Ishikawa (cell line): Measurements from ENCODE around the gene CRYBB1.
A peak's percentile ranks its signal among the peaks of the same experiment; 100 is the strongest.

Source experiments
- CEBPB ChIP-seq: IDR thresholded peaks from 2 replicates; pipeline ENCODE4 v1.6.1; 2012
- CREB1 ChIP-seq: IDR thresholded peaks from 2 replicates; pipeline ENCODE4 v1.6.1; 2012; ENCODE audit warnings: low read depth
- EGR1 ChIP-seq: IDR thresholded peaks from 2 replicates; pipeline ENCODE4 v1.6.1; 2012
- EP300 ChIP-seq: IDR thresholded peaks from 2 replicates; pipeline ENCODE4 v1.6.1; 2012; ENCODE audit warnings: borderline replicate concordance
- FOXM1 ChIP-seq: IDR thresholded peaks from 2 replicates; pipeline ENCODE4 v1.6.1; 2012; ENCODE audit warnings: low read depth, borderline replicate concordance
- NFIC ChIP-seq: IDR thresholded peaks from 2 replicates; pipeline ENCODE4 v1.6.1; 2012
- RAD21 ChIP-seq: IDR thresholded peaks from 2 replicates; pipeline ENCODE4 v1.6.1; 2012; ENCODE audit warnings: low read depth
- TAF1 ChIP-seq: IDR thresholded peaks from 2 replicates; pipeline ENCODE4 v1.6.1; 2012; ENCODE audit warnings: low read depth, mild to moderate bottlenecking
- TCF12 ChIP-seq: IDR thresholded peaks from 2 replicates; pipeline ENCODE4 v1.6.1; 2012; ENCODE audit warnings: low read depth
- TEAD4 ChIP-seq: IDR thresholded peaks from 2 replicates; pipeline ENCODE4 v1.6.1; 2012
- USF1 ChIP-seq: IDR thresholded peaks from 2 replicates; pipeline ENCODE4 v1.6.1; 2012
- YY1 ChIP-seq: IDR thresholded peaks from 2 replicates; pipeline ENCODE4 v1.6.1; 2012; ENCODE audit warnings: low read depth
- ZBTB7A ChIP-seq: IDR thresholded peaks from 2 replicates; pipeline ENCODE4 v1.6.1; 2012; ENCODE audit warnings: low read depth
- TF ChIP-seq, protein P1 (sequence below): IDR thresholded peaks from 2 replicates; pipeline ENCODE4 v1.6.1; 2012
- TF ChIP-seq, protein P2 (sequence below): IDR thresholded peaks from 2 replicates; pipeline ENCODE4 v1.6.1; 2012; ENCODE audit warnings: low read depth, mild to moderate bottlenecking

Gene CRYBB1

DNA sequence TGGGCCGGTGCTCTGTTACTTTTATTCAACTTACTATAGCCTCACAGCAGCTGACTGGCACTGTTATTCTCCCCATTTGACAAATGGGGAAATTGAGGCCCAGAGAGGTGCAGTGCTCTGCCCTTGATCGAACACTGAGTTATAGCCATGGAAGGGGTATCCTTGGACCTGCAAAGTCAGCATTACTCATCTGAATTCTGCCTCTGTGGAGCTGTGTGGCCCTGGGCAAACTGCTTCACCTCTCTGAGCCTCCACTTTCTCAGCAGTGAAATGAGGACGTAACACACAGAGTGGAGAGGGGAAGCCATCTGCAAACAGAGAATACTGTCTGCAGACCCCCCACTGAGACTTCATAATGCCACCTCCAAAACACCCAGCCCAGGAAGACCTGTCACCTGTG lies 53.2 kb downstream of the CRYBB1 start:
- TF ChIP-seq EGR1 (no peak), YY1 (no peak), CEBPB (no peak), TCF12 (no peak), NFIC (no peak), ZBTB7A (no peak), EP300 (no peak), USF1 (no peak), FOXM1 (no peak), RAD21 (no peak), TEAD4 (no peak), TAF1 (no peak), CREB1 (no peak)
- TF ChIP-seq, protein P1, sequence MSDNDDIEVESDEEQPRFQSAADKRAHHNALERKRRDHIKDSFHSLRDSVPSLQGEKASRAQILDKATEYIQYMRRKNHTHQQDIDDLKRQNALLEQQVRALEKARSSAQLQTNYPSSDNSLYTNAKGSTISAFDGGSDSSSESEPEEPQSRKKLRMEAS = no peak
- TF ChIP-seq, protein P2, sequence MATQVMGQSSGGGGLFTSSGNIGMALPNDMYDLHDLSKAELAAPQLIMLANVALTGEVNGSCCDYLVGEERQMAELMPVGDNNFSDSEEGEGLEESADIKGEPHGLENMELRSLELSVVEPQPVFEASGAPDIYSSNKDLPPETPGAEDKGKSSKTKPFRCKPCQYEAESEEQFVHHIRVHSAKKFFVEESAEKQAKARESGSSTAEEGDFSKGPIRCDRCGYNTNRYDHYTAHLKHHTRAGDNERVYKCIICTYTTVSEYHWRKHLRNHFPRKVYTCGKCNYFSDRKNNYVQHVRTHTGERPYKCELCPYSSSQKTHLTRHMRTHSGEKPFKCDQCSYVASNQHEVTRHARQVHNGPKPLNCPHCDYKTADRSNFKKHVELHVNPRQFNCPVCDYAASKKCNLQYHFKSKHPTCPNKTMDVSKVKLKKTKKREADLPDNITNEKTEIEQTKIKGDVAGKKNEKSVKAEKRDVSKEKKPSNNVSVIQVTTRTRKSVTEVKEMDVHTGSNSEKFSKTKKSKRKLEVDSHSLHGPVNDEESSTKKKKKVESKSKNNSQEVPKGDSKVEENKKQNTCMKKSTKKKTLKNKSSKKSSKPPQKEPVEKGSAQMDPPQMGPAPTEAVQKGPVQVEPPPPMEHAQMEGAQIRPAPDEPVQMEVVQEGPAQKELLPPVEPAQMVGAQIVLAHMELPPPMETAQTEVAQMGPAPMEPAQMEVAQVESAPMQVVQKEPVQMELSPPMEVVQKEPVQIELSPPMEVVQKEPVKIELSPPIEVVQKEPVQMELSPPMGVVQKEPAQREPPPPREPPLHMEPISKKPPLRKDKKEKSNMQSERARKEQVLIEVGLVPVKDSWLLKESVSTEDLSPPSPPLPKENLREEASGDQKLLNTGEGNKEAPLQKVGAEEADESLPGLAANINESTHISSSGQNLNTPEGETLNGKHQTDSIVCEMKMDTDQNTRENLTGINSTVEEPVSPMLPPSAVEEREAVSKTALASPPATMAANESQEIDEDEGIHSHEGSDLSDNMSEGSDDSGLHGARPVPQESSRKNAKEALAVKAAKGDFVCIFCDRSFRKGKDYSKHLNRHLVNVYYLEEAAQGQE = no peak

- TF ChIP-seq, protein P1 = no peak
- no peak for TF ChIP-seq EGR1
- TF ChIP-seq, protein P2 = no peak
- TF ChIP-seq TCF12 = no peak
- no peak for TF ChIP-seq RAD21
- no peak for TF ChIP-seq FOXM1
- TF ChIP-seq CREB1 = no peak
- no peak for TF ChIP-seq NFIC
- TF ChIP-seq YY1 = no peak
- TF ChIP-seq CEBPB = no peak
- no peak for TF ChIP-seq ZBTB7A
- no peak for TF ChIP-seq TAF1
These were observed 53.6 kb downstream of the CRYBB1 start for GRCh38 chr22:26564181-26564580.

DNA sequence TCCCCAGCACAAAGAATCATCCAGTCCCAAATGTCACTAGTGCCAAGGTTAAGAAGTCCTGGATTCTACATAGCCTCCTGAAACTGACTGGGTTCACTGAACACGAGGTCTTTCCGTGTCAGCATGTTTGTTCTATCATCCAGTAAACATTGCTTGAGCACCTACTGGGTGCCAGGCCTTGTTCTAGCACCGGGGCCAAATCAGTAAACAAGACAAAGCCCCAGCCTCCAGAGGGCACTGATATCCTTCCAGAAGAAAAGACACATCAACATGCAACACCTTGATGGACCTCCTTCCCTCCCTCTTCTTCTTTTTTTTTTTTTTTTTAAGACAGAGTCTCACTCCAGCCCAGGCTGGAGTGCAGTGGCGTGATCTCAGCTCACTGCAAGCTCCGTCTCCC lies 54.8 kb downstream of the CRYBB1 start:
- TF ChIP-seq, protein P2 = no peak
- peak; percentile 30 for TF ChIP-seq RAD21

DNA sequence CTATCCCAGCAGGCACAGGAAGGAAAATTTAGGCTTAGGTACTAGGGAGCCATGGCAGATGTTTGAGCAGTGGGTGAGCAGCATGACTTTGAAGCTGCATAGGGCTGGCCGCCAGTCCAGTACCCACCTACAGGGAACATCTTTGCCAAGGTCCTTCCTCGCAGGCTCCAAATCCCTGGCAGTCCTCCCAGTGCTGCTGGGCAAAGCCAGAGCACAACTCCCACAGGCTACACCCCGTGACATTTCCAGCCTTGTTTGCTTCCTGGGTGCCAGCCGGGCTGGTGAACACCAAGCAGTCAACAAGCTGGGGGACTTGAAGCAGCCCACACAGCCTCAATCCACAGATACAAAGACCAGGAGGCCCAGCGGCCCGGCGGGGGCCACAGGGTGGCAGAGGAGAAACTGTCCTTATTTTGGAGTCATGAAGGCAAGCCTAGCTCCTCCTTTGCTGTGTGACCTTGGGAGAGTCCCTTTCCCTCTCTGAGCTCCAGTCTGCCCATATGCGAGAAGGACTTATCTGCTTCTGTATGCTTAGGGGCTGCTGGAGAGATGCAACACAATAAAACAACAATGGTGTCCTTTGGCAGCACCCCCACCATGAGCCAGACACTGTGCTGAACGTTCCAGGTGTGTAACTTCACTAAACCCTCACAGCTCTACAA lies 55.9 kb downstream of the CRYBB1 start:
- no peak for TF ChIP-seq RAD21

DNA sequence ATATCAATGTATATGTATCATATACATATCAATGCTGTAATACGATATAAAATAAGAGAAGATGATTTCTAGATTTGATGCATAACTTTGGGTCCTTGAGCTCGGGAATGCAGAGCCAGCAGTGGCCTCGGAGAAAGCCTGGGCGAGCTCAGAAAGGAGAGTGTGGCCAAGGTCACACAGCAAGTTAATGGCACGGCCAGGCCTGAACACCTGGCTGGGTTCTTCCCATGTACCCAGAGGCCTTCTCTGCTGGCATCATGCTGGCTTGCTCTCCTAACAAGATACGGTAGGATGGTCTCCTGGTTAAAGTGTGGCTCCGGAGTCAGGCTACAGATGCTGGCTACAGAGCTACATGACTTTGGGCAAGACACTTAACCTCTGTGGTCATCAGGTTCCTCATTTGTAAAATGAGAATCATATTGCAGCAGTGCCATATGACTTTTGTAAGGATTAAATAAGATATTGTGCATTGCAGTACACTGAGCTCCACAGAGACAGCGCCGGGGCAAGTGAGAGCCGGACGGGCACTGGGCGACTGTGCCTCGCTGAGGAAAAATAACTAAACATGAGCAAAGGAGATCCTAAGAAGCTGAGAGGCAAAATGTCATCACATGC lies 57.8 kb downstream of the CRYBB1 start:
- TF ChIP-seq, protein P1 = no peak
